ENCODE data around the gene UBE2H. TPM values are rescaled to one million over a fixed set of nuclear protein-coding genes. Genes with fewer than 3 reads are reported as not detected.

Gene UBE2H
- total and polyA plus RNA-seq, 2 experiments from 2014 or later = 73.4 to 98.9 TPM

DNA sequence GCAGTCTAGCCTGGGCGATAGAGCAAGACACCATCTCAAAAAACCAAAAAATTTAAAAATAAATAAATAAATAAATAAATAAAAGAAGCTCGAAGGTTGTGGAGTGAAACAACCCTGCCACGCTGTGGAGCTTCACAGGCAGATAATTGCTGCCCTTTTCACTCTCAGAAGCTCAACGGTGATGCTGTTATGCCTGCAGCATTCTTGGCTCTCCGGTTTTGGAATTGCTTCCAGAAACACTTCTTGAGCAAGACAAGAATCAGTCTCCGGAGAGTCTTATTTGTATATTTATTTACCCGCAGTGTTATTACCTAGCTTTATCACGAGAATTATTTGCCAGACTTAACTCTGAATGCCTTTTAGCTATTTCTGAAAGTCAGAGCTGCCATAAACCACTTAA is 40.5 kb upstream of the UBE2H start:
- no peaks in the 10 kb centered on the region for H3K36me3 ChIP-seq (replicated peaks; ENCODE audit: insufficient read depth, low read depth)
- TF ChIP-seq EZH2phosphoT487 (IDR thresholded peaks at IDR 0.05; ENCODE audit: low read depth, severe bottlenecking, unreplicated experiment) (no peak), EZH2 (IDR thresholded peaks at IDR 0.05; ENCODE audit: borderline replicate concordance) (no peak)
- TF ChIP-seq, protein P1, sequence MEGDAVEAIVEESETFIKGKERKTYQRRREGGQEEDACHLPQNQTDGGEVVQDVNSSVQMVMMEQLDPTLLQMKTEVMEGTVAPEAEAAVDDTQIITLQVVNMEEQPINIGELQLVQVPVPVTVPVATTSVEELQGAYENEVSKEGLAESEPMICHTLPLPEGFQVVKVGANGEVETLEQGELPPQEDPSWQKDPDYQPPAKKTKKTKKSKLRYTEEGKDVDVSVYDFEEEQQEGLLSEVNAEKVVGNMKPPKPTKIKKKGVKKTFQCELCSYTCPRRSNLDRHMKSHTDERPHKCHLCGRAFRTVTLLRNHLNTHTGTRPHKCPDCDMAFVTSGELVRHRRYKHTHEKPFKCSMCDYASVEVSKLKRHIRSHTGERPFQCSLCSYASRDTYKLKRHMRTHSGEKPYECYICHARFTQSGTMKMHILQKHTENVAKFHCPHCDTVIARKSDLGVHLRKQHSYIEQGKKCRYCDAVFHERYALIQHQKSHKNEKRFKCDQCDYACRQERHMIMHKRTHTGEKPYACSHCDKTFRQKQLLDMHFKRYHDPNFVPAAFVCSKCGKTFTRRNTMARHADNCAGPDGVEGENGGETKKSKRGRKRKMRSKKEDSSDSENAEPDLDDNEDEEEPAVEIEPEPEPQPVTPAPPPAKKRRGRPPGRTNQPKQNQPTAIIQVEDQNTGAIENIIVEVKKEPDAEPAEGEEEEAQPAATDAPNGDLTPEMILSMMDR (IDR thresholded peaks at IDR 0.05; ENCODE audit: poor library complexity) = peak; percentile 8
- H3K4me3 ChIP-seq = no peak overlapping the region
- H3K9me3 ChIP-seq (ENCODE audit: low read depth) = no peaks in the 10 kb centered on the region
- no peak overlapping the region for H3K27ac ChIP-seq
- WGBS (ENCODE audit: low lambda C conversion rate, missing lambda C conversion rate) = 50% methylated on average over 8 of the region's 8 CpGs
- H3K4me1 ChIP-seq (ENCODE audit: insufficient read depth) = no peaks in the 10 kb centered on the region
- H2AFZ ChIP-seq = no peak overlapping the region
- no peaks in the 10 kb centered on the region for H3K9me2 ChIP-seq (replicated peaks; ENCODE audit: insufficient read depth)
- DNase-seq (ENCODE audit: low spot score) = peak; percentile 31
- no peaks in the 10 kb centered on the region for H3K27me3 ChIP-seq
- no peaks in the 10 kb centered on the region for H4K20me1 ChIP-seq (ENCODE audit: insufficient read depth, poor library complexity, severe bottlenecking)
- H3K4me2 ChIP-seq = no peak overlapping the region
- H3K79me2 ChIP-seq = no peaks in the 10 kb centered on the region

DNA sequence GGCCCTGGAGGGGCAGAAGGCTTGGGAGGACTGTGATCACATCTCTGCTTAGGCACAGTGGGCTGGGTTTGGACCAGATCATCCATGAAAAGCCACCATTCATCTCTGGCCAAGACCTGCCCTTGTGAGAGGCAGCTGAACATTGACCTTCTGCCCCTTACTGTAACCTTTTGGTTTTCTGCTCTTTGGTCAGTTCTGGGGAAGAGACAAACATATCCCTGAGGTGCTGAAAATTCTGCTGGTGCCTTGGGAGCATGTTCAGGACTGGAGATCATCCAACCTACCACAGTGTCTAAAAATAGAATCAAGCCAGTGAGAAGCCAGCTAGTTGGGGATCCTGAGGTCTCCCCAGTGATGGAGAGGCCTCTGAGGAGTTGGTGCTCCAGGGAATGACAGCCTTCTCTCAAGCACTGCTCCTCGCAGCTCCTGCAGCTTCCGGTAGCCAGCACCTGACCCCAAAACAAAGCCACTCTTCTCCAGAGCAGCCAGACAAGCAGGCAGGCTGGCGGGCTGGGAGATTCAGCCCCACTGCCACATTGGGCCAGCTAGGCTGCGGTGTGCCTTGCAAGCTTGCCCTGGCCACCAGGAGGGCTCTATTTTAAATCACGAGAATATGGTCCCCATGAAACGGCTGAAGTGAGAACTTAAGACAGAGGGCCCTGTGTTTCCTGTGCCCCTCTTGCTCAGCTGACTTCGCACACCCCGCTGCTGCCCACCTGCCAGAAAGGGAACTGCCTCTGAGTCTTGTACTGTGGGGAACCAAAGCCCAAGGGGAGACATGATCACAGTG is 37.8 kb upstream of the UBE2H start:
- Histone ChIP-seq H3K4me3 (no peak overlapping the region), H3K27me3 (no peaks in the 10 kb centered on the region), H3K4me2 (no peak overlapping the region), H3K4me1 (ENCODE audit: insufficient read depth) (no peaks in the 10 kb centered on the region), H3K9me2 (replicated peaks; ENCODE audit: insufficient read depth) (no peaks in the 10 kb centered on the region), H3K27ac (no peak overlapping the region), H4K20me1 (ENCODE audit: insufficient read depth, poor library complexity, severe bottlenecking) (no peaks in the 10 kb centered on the region), H3K9me3 (ENCODE audit: low read depth) (no peaks in the 10 kb centered on the region), H2AFZ (no peak overlapping the region), H3K79me2 (no peaks in the 10 kb centered on the region), H3K36me3 (replicated peaks; ENCODE audit: insufficient read depth, low read depth) (no peaks in the 10 kb centered on the region)
- TF ChIP-seq EZH2 (IDR thresholded peaks at IDR 0.05; ENCODE audit: borderline replicate concordance) (no peak), EZH2phosphoT487 (IDR thresholded peaks at IDR 0.05; ENCODE audit: low read depth, severe bottlenecking, unreplicated experiment) (no peak)
- TF ChIP-seq, protein P1 (IDR thresholded peaks at IDR 0.05; ENCODE audit: poor library complexity) = no peak
- DNase-seq (ENCODE audit: low spot score) = no peak
- 89% methylated on average over 8 of the region's 8 CpGs for WGBS (ENCODE audit: low lambda C conversion rate, missing lambda C conversion rate)

DNA sequence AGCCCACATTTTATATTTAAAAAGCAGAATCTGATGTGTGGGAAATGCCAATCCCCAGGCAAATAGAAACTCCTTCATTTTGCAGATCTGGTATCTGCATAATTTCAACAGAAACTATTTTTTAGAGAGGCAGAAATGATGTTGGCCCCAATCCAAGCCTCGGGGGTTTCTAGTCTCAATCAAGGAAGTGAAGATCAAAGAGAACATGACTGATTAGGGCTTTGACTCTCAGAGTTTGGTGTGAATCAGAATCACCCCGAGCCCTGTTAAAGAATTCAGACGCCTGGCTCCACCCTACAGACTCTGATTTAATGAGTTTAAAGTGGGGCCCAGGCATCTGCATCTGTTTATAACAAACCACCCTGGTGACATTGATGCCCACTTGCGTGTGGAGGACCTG is 36.7 kb upstream of the UBE2H start:
- no peak overlapping the region for H2AFZ ChIP-seq
- no peaks in the 10 kb centered on the region for H3K9me2 ChIP-seq (replicated peaks; ENCODE audit: insufficient read depth)
- no peak for TF ChIP-seq EZH2 (IDR thresholded peaks at IDR 0.05; ENCODE audit: borderline replicate concordance)
- TF ChIP-seq, protein P1 (IDR thresholded peaks at IDR 0.05; ENCODE audit: poor library complexity) = no peak
- TF ChIP-seq EZH2phosphoT487 (IDR thresholded peaks at IDR 0.05; ENCODE audit: low read depth, severe bottlenecking, unreplicated experiment) = no peak
- H3K27me3 ChIP-seq = no peaks in the 10 kb centered on the region
- WGBS (ENCODE audit: low lambda C conversion rate, missing lambda C conversion rate) = 29% methylated on average over 4 of the region's 4 CpGs
- no peaks in the 10 kb centered on the region for H4K20me1 ChIP-seq (ENCODE audit: insufficient read depth, poor library complexity, severe bottlenecking)
- H3K27ac ChIP-seq = no peak overlapping the region
- DNase-seq (ENCODE audit: low spot score) = no peak
- H3K4me2 ChIP-seq = no peak overlapping the region
- no peaks in the 10 kb centered on the region for H3K79me2 ChIP-seq
- H3K4me3 ChIP-seq = no peak overlapping the region
- H3K9me3 ChIP-seq (ENCODE audit: low read depth) = no peaks in the 10 kb centered on the region
- H3K36me3 ChIP-seq (replicated peaks; ENCODE audit: insufficient read depth, low read depth) = no peaks in the 10 kb centered on the region
- H3K4me1 ChIP-seq (ENCODE audit: insufficient read depth) = no peaks in the 10 kb centered on the region
